IPS DF 4.7 (cell line): ENCODE measurements around the gene NAGLU.

Experiments
- DNase-seq: peaks from one replicate; pipeline ENCODE4 v3.0.0-alpha.2; 2013; ENCODE audit warnings: low spot score; ENCODE audit errors: extremely low read depth

Gene NAGLU

DNA sequence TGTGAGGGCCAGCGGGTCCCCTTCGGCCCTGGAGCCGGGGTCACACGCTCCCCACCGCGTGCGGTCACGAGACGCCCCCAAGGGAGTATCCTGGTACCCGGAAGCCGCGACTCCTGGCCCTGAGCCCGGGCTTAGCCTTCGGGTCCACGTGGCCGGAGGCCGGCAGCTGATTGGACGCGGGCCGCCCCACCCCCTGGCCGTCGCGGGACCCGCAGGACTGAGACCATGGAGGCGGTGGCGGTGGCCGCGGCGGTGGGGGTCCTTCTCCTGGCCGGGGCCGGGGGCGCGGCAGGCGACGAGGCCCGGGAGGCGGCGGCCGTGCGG is at the start of gene NAGLU:
TSS of gene NAGLU (plus strand) at position 194 of the 324 bp plus-strand sequence. CDS start at position 226, 32 bp downstream.
- no peak for DNase-seq

DNA sequence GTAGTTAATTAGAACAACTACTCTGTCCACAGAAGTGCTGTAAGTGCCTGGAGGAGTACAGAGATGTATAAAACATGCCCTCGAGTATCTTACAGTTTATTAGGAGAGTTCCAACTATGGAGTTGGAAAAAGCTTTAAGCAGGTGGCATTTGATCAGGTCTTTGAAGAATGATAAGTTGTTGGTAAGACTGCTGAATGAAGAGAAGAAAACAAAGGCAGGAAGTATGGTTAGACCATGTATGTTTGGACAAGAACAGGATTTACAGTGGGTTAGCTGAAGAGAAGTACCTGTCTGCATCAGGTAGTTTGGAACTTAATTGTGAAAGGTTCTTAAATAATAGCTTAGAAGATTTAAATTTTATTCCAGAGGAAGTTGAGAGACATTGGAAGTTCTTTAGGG is 48.0 kb upstream of the NAGLU start:
- no peak for DNase-seq

- DNase-seq = no peak
Observed at GRCh38 chr17:42493319-42493718, 42.7 kb upstream of the NAGLU start.

GRCh38 chr17:42494673-42495072 is 41.4 kb upstream of the NAGLU start:
- no peak for DNase-seq

GRCh38 chr17:42498828-42499227 is 37.2 kb upstream of the NAGLU start:
- no peak for DNase-seq

GRCh38 chr17:42502091-42502490 is 34.0 kb upstream of the NAGLU start:
- no peak for DNase-seq

- no peak for DNase-seq
Observed at GRCh38 chr17:42502926-42503325, 33.1 kb upstream of the NAGLU start.

DNA sequence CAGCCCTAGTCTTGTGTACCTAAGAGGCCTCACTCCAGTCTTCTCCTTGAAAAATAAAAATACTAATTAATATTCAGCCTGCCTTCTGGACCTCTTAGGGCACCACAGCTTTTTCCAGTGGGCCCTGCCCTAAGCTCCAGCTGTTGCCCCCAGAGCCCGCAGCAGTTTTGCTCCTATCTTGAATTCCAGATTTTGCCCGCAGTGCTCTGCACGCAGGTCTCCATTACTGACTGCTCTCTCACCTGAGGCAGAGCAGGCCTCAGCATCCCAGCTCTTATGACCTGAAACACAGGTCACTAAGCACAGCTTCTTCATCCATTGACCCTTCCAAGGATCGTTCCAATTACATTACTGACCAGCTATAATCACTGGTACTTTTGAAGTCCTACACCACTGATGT is 28.4 kb upstream of the NAGLU start:
- no peak for DNase-seq

- DNase-seq = no peak
Observed at GRCh38 chr17:42508426-42509165, 27.4 kb upstream of the NAGLU start.

- no peak for DNase-seq
Observed at GRCh38 chr17:42509409-42509808, 26.6 kb upstream of the NAGLU start.

- no peak for DNase-seq
Observed at GRCh38 chr17:42509841-42510240, 26.2 kb upstream of the NAGLU start.

GRCh38 chr17:42512246-42512645 is 23.8 kb upstream of the NAGLU start:
- no peak for DNase-seq

DNA sequence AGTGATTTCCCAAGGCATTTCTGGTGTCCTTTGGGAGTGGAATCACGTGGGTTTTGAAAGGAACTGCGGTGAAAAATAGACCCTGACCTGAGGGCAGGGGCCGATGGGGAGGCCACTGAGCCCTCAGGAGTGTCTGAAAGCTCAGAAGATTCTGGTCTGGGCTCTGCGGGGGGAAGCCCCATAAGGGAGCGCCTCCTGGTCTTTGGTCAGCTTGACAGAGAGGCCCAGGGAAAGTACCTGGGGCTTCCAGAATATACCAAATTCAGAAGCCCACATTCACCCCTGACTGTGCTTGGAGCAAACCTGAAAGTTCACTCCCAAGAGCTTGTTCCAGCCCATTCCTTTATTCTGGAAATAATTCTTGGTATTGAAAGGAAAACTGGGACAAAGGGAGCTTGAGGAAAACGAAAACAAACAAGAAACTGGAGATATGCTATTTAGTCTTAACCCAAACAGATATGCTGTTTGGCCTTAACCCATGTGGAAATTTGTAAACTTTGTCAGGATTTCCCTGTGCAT is 23.2 kb upstream of the NAGLU start:
- DNase-seq = no peak

DNA sequence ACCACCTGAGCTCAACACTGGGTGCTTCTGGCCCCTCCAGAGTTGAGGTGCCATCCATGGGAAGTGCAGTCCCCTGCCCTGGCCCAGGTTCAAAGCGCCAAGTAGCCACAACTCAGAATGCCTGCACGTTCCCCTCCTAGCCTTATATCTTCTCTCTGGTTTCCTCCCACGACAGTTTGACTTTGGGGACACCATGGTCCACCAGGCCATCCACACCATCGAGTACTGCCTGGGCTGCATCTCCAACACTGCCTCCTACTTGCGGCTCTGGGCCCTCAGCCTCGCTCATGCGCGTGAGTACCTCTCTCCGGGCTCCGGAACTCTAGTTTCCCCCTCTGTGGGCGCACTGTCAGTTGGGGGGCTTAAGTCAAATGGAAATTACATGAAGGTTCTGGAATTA is 22.4 kb upstream of the NAGLU start:
- DNase-seq = no peak

DNA sequence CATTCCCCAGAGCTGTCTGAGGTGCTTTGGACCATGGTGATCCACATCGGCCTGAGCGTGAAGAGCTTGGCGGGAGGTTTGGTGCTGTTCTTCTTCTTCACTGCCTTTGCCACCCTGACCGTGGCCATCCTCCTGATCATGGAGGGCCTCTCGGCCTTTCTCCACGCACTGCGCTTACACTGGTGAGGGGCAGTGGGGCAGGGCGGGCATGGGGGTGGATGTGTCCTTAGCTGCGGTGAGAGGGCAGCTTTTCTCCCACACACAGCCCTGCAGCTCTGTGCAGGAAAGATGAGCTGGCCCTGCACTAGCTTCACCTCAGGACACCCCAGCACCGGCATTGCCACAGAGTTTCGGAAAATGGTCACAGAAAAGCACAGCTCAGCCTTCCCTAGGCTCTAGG is 21.8 kb upstream of the NAGLU start:
- DNase-seq = no peak

DNA sequence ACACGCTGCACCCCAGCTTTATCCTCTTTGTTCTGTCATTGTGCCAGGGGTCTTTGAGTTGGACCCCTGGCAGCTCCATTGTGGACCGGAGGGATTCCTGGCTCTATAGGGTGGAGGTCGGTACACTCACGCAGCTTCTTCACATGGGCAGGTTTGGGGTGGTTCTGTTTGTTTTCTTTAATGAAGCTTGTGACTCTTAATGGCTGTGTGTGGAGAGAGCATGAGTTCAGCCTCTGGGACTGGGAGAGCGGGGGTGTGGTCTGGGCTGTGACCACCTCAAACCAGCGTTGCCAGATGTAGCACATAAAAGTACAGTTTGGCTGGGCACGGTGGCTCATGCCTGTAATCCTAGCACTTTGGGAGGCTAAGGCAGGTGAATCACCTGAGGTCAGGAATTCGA is 21.2 kb upstream of the NAGLU start:
- no peak for DNase-seq

DNA sequence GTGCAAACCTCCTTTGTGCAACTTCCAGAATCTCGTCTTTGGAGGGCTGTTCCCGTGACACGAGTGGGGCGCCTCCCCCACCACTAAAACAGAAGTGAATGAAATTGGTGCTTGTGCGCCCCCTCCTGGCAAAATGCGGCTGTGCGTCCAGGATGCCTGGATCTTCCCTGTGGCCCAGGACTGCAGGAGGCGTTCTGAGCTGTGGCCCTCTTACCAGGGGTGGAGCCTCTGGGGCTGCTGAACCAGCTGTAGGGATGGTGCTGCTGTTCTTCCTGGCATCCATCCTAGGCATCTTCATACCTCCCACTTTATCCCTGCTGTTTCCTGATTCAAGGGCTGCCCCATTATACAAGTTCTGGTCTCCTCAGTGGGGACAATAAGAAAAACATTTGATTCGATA is 18.5 kb upstream of the NAGLU start:
- no peak for DNase-seq

DNA sequence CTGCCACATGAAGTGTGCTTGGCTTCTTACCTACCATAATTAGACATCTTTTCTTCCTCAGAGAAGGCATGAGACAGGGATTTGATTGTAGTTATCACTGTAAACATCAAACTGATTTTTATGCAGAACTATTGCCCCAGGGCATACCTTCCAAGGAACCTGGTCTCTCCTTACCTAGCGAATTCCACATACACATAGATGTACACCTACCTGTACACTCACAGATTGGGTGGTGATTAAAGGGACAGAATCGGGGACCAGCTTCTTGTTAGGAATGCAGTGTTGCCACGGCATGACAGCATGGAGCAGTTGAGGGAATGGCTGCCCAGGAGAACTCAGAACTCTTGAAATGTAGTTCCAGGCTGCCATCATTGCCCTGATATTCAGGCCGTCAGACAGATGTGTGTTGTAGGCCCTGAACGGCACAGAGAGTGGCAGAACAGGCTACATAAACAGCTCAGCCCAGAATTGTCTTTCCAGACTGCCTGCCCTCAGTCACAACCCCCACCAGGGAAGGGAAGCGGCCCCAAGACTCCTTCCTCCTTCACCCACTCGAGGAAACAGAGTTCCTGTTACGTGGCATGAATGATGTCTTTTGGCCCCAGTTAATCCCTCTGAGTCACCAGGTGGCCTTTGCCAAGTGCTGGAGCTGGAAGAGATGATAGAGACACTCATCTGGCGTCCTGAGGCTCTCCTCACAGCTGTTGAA is 17.8 kb upstream of the NAGLU start:
- no peak for DNase-seq

GRCh38 chr17:42518755-42519545 is 17.1 kb upstream of the NAGLU start:
- no peak for DNase-seq

DNA sequence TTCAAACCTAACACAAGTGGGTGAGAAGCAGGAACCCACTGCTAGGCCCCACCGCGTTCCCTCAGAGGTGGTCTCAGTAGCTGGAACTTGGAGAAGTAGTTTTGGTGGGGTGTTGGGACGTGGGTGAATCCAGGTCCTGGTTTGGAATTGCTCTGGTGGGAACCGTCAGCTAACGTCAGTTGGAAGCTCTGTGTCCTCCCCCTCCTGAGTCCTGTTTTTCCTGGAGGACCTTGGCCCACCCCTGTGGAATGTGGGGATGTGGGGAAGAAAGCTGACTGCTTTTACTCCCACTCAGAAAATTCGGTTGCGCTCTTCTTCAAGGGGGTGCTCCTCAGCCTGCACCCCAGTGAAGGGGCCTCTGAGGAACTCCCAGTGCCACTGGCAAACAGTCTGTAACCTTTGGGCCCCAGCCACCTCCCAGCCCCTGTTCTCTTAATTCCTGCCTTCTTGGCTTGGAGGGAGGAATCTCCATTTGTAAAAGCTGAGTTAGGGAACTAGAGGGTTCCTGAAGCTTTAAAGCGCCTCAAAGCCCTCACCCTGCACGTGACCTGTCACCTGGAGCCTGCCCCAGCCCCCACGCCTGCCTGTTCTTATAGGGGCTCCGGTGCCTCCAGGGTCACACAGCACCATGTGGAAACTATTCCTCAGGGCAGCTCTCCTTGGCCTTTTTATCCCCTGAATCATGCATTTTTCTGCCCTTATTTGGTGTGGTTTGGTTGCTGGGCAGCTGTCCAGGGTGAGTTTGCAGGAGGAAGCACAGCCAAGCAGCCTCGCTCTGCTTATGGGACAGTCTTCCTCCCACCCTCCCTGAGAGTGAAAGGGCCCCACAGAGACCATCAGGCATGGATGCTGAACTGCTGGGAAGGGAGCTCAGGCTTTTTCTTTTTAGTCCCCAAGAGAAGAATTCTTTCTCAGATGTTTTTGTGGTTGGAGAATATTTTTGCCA is 16.2 kb upstream of the NAGLU start:
- DNase-seq = no peak

DNA sequence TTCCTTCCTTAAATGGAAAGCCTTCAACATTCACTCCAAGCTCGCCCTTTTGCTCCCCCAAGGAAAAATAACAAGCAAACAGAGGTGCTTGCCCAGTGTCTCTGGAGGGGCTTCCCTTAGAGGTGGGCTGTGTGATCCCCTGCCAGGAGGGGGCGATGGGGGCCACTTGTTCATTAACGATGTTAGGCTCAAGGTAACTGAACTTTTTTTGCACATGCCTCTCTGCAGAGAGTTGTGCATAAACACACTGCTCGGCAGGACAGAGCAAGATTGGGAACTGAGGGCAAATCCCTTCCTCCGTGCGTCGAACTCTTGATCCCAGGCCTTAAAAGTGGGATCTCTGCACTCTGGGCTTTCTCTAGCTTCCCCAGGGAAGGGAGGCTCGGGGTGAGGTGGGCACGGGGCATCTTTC is 15.5 kb upstream of the NAGLU start:
- DNase-seq = no peak
